Bronchial epithelial cell (primary cell): Measurements from ENCODE around the gene METTL25B. TPM values are rescaled to one million over a fixed set of nuclear protein-coding genes. Genes with fewer than 3 reads are reported as not detected.

Experiments used
- DNase-seq: peaks from one replicate; pipeline ENCODE4 v3.0.0-alpha.2; 2010; ENCODE audit warnings: low read depth
- FAIRE-seq: peaks from 2 replicates; lab custom pipeline; 2011; peaks lifted over from hg19 to GRCh38; lab: Jason Lieb, UNC
- H3K27me3 ChIP-seq: 2 replicates; pipeline ENCODE4 v1.5.1; 2011; ENCODE audit warnings: low read length; ENCODE audit not compliant: control insufficient read depth, insufficient read depth
- H3K36me3 ChIP-seq: 2 replicates; pipeline ENCODE4 v1.5.1; 2011; ENCODE audit warnings: low read length; ENCODE audit not compliant: control insufficient read depth, insufficient read depth
- H3K4me3 ChIP-seq: 2 replicates; pipeline ENCODE4 v1.5.1; 2011; ENCODE audit warnings: mild to moderate bottlenecking, low read depth, low read length, control low read depth
- total RNA-seq: library from RNA; depleted of rRNA; stranded (reverse); fragments of >200 nt; gene quantifications from 2 replicates; pipeline ENCODE4 v1.2.1, GENCODE V29; 2014
- TF ChIP-seq, protein P1 (sequence below): IDR thresholded peaks from 2 replicates; pipeline ENCODE4 v1.5.1; 2011; ENCODE audit warnings: mild to moderate bottlenecking, moderate library complexity, low read length, control low read depth, inconsistent platforms; ENCODE audit not compliant: insufficient read depth, severe bottlenecking

METTL25B gene
- total RNA-seq, 1 donor from 2014 or later: 14.7 TPM

DNA sequence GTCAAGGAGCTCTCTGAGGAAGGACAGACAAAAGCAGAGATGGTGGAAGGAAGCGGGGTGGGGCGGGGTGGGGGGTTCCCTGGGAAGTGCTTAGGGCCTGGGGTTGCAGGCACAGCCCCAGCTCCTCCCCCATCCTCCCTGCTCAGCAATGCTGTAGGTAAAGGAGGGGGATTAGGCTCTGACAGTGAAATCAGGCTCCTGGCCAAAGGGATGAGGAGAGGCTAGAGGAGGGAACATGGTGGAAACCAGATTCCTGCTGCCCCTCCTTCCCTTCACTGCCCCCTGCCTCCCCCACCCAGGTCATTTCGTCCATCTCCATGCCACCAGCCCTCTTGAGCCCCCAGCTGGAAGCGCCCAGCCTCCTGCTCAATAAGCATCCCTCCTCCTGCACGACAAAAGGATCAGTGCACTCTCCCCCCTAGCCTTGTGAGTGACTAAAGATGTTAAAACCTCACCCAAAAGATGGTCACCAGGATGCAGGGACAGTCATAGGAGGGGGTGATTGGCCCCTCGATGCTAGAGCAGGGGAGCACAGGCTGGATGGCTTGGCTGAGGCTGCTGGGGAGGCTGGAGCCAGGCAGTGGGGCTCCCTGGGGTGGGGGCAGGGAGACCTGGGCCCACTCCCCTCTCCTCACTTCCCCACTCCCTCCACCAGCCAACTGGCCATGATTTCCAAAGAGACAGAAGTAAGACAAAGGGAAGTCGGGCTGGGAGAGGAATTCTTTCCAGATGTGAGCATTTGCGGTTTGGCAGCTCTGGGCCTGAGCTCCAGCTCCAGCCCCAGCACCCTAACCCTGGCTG, 20.7 kb upstream of the METTL25B start:
- peaks cover 2% of the 10 kb centered on the region for H3K36me3 ChIP-seq
- FAIRE-seq (no peak), DNase-seq (no peak)
- TF ChIP-seq, protein P1, sequence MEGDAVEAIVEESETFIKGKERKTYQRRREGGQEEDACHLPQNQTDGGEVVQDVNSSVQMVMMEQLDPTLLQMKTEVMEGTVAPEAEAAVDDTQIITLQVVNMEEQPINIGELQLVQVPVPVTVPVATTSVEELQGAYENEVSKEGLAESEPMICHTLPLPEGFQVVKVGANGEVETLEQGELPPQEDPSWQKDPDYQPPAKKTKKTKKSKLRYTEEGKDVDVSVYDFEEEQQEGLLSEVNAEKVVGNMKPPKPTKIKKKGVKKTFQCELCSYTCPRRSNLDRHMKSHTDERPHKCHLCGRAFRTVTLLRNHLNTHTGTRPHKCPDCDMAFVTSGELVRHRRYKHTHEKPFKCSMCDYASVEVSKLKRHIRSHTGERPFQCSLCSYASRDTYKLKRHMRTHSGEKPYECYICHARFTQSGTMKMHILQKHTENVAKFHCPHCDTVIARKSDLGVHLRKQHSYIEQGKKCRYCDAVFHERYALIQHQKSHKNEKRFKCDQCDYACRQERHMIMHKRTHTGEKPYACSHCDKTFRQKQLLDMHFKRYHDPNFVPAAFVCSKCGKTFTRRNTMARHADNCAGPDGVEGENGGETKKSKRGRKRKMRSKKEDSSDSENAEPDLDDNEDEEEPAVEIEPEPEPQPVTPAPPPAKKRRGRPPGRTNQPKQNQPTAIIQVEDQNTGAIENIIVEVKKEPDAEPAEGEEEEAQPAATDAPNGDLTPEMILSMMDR: no peak
- no peaks in the 10 kb centered on the region for H3K27me3 ChIP-seq
- no peak overlapping the region for H3K4me3 ChIP-seq

DNA sequence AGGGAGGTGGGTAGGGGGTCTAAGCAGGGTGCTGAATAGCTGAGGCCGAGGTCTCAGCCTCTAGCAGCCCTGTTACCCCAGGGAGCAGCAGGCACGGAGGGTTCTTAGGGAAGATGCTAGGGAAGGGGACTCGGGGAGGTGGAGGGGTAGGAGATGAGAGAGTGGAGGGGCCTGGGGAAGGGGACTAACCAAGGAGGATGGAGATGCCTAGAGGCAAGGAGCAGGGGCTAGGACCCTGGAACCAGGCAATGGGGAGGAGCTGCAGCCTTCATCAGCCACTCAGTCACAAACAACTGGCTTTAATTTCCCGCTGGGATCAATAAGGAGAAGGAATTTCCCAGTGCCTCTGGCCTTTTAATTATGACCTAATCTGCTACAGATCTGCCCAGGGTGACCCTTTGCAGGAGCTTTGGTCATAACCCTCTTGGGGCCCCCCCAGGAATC, 20.0 kb upstream of the METTL25B start:
- FAIRE-seq: no peak
- Histone ChIP-seq H3K36me3 (peaks cover 2% of the 10 kb centered on the region), H3K27me3 (no peaks in the 10 kb centered on the region), H3K4me3 (no peak overlapping the region)
- no peak for DNase-seq
- TF ChIP-seq, protein P1: no peak

DNA sequence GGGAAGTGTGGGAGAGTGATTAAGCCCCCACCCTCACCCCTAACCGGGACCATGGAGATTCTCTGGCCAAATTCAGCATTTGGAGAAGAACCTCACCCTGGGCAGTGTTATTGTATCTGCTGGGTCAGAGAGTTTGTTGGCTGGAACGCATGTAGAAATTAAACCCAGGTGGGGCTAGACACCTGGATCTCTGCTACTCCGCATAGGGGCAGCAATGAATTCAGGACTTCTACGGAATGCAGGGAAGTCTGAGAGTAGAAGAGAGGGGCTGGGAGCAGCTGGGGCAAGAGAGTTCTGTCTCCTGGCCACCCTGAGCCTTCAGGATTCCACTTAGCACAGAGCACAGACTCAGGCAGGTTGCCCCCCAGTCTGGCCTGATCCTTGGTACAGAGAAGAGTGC, 19.2 kb upstream of the METTL25B start:
- no peaks in the 10 kb centered on the region for H3K27me3 ChIP-seq
- DNase-seq (no peak), FAIRE-seq (no peak)
- TF ChIP-seq, protein P1: no peak
- no peaks in the 10 kb centered on the region for H3K36me3 ChIP-seq
- H3K4me3 ChIP-seq: no peak overlapping the region

DNA sequence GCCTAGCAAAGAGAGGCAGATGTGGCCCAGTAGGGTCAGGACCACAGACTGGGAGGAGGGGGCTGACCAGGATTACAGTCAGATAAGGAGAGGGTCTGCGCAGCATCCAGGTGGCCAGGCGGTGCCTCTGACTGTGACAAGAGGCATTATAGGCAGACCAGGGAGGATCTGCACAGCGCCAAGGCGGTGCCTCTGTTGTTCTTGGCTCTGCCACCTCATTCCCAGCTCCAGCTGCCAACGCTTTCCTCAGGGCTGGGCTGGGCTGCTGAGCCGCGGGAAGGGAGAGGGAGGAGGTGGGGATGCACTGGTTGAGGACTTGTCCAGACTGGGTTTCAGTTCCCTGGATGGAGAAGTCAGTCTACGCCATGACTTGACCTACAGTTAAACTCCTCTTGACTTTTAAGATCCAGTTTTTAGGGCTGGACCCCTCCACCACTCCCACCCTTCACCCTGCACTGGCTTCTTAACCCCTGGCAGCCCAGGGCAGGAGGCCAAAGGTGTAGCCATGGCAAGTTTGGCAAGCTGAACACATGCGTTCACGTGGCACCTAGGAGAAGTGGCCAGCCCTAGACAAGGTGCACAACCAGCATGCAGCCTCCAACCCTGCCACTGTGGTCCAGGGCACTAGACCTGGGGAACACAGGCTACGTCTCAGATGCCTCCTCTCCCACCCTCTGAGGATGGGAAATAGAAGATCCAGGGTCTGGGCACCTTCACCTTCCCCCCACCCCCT, 18.3 kb upstream of the METTL25B start:
- FAIRE-seq (peak; percentile 95), DNase-seq (peak; percentile 84)
- Histone ChIP-seq H3K36me3 (no peaks in the 10 kb centered on the region), H3K27me3 (no peaks in the 10 kb centered on the region), H3K4me3 (no peak overlapping the region)
- TF ChIP-seq, protein P1: no peak

DNA sequence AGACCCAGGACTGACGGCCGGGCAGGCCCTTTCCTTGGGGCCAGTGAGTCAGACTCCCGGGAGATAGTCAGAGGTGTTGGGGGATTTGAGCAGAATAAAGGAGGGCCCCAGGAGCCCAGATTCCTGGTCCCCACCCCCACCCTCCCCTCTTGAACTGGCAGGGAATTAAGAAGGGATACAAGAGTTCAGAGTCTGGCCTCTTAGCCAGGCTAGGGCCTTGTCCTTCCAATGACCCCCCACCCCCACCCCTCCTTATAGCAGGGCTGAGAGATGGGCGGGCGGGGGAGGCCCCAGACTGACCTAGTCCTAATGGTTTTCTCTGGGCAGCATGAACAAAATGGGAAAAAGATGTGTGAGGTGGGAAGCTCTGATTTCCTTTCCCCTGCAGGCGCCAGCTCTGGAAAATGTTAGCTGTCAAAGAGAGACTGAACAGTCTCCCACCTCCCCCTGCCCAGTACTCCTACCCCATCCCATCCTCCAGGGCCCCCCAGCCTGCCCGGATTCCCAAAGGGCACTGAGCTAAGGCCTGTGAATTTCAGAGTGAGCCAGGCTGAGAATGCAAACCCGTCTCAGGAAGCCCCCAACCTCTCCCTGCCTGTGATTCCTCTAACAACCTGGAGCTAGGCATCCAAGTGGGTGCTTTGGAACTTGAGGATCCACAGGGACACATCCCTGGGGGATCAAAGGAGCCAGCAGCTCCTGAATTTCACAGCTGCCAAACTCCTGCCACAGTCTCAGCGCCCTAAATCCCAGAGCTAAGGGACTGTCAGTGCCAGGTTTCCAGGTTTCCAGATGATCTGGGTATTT, 17.1 kb upstream of the METTL25B start:
- DNase-seq (no peak), FAIRE-seq (no peak)
- Histone ChIP-seq H3K36me3 (no peaks in the 10 kb centered on the region), H3K27me3 (no peaks in the 10 kb centered on the region), H3K4me3 (no peak overlapping the region)
- TF ChIP-seq, protein P1: no peak
